Astrocyte of the hippocampus (primary cell): Measurements from ENCODE around the gene M1AP.

Experiments used
- DNase-seq: peaks from one replicate; pipeline ENCODE4 v3.0.0; 2011; ENCODE audit warnings: low read depth, low spot score

The M1AP gene

DNA sequence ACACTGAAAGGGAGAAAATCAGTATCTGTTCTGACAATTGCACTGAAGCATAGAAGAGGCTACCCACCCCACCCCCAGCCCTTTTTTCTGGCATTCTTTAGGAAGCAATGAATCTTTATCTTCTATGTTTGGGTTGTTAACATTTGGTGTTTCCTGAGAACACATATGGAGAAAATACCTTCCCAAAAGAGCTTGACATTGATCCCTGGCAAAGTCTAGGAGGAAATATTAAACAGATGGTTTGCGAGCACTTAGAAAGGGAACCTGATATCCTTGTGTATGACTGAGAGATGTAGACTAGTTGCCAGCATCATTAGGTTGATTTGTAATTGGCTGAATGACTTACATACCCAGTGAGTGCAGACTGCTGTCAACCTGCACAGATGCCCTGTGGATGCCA, 50.7 kb downstream of the M1AP start:
- DNase-seq, result no peak

DNA sequence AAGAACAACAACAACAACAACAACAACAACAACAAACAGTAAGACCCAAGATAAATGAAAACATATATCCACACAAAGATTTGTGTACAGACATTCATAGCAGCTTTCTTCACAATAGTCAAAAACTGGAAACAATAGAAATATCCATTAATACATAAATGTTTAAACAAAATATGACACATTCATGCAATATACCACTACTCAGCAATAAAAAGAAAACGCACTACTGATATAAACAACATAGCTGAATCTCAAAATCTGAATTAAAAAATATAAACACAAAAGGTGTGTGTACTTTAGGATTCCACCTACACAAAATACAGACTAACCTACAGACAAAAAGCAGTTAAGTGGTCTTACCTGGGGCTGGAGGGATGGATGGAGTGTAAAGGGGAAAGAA, 51.5 kb downstream of the M1AP start:
- no peak for DNase-seq

DNA sequence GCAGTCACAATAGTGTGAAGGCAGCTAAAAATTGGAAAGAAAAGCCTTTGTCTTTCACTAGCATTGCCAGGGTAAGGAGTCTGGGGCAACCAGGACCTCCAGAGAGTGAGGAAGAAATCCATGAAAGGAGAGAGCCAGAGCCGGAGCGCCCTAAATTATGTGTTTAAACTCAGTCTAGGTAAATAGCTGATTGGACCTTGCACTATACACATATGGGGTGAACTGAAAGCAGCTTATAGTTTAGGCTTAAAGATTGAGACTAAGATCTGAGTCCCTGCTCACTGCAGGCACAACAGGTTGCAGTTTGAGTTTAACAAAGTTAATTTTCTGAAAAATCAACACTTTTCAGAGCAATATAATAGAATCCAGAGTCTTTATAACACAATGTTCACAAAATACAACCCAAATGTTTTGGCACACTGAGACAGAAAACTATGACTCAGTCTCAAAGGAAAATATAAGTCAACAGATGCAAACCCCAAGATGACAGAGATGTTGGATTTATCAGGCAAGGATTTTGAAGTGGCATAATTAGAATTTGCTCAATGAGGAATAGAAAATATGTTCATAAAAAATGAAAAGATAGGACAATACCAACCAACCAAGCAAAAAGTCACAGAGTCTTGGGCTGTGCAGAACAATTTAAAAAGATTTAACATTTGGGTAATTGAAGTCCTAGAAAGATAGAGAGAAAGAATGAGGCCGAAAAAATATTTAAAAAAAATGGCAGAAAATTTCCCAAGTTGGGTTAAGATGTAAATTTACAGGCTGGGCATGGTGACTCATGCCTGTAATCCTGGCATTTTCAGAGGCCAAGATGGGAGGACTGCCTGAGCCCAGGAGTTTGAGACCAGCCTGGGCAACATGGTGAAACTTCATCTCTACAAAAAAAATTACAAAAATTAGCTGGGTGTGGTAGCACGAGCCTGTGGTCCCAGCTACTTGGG, 54.0 kb downstream of the M1AP start:
- no peak for DNase-seq

DNA sequence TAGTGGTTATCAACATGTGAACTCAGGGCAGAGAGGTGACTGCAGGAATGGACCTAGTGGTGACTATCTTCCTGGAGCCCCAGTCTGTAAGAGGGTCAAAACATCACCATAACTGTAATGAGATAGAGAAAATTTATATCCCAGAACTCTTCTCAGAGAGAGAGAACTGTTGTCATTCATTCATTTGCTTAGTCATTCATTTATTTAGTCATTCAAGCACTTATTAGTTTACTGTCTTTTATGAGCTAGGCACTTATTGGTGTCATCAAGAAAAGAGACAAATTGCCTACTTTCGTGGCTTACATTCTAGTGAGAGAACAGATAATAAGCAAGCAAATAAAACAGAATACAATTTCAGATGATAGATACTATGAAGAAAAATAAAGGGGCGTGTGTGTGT, 59.5 kb downstream of the M1AP start:
- no peak for DNase-seq

DNA sequence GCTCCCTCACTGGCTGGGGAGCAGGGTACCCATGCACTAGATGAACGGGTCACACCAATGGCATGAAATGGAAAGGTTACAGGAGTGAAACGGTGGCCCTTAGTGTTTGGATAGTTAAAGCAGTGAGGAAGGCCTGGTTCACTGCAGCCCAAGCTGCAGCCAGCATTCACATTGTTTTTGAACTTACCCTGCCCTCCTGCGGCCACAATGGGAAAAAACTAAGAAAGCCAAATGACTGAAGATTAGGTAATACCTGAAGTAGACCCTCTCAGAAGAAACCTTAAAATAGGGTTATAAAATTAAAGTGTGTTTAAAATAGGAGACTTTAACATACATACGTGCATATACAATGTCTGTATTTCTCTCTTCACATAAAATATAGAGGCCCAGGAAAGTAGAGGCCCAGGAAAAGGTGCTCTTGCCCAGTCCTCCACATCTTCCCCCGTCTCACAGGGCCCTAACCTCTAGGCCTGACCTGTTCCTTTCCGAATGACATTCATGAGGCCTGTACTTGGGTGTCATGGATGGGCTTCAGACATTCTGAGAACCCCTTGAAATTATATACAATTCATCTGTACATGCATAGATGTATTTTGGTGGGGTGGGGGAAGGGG, 60.4 kb downstream of the M1AP start:
- peak; percentile 87 for DNase-seq

DNA sequence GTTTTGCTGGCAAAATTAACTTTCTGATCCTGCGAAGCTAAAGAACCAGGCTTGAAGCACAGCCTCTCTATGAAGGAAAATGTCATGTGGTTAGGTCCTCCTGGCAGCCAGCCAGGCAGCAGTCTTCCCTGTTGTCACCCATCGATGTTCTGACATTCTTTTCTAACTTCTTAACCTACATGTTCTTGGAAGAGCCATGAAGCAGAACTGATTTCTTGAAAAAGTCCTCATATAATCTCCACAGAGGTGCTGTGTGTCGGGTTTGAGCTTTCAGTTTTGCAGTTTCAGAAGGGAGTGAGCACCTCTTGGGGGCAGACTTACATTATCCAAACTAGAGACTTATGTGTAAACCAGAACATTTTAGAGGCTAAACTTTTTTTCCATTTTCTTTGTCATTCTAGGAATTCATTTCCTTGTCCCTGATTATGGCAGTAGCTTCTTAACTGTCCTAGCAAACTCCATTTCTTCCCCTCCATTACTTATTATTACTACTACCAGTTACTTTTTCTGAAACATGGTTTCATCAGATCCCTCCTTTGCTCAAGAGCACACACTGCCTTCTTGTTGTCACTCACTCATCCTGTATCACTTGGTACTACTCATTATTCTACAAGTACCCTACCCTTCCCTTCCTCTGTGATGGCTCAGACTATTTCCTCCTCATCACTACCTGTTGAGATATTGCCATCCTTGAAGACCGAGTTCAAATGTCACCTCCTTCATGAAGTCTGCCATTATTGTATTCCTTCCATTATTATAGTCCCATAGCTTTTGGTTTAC, 62.5 kb downstream of the M1AP start:
- no peak for DNase-seq

DNA sequence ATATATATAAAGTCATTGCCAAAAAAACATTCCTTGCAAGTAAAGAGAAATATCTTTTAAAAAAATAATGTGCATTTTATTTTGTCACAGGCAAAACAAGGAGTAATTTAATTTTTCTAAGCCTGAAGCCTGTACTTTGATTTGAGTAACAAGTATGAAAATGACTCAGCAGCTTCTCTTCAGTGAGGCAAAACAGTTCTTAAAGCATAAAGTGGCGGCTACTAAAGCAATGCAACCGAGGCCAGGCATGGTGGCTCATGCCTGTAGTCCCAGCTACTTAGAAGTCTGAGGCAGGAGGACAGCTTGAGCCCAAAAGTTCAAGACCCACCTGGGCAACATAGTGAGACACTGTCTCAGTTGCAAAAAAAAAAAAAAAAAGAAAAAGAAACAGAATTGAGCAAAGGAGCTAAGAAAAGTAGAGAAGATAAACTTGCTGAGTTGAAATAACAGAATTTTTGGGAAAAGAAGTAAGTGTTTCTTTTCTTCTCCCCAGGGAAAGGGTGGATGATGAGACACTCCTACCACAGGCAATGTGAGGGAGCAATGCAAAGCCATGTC, 64.0 kb downstream of the M1AP start:
- DNase-seq, result peak; percentile 62

DNA sequence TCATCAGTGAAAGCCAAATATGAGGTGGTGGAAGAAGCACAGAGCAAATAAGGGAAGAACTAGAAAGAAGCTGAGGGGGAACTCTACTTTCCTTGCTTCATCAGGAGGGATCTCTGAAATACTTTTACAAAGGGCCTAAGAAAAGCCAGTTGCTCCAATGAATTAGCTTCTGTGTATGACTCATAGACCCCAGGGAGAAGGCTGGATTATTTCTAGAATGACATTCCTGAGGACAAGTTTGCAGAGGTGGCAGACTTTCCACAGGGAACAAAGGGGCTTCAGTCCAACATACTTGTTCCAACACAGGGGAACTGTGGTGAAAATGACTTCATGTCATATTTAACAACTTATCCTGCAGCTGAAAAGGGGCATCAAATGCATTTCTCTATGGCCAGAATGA, 64.6 kb downstream of the M1AP start:
- peak; percentile 88 for DNase-seq

DNA sequence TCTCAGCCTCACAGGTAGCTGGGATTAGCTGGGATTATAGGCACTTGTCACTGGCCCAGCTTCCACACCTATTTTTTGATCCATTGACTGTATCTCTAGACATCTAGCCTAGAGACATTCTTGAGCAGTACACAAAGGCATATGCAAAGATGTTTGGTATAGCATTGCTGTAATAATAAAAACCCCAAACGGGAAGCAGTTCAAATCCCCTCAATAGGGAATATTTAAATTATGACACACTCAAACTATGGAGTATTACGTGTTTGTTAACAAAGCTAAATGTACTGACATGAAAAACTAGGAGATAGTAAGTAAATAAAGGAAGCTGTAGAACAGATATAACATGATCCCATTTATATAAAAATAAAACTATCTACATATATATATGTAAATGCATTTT, 65.9 kb downstream of the M1AP start:
- no peak for DNase-seq

DNA sequence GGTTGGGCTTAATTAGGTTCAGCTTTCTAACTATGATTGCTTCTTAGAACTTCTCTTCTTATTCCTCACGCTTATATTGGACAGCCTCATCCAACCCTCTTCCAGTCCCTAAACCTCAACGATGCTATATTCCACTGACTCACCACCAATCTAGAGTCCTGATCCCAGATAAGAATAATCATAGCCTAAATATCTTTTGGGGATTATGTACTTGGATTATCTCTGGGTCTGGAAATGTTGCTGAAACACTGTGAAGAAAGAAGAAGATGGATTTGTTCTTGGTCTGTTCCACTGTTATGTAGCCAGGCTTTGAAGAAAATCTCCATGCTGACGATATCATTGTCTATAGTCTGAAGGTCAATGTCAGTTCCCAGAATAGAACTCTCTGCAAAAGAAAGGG, 66.7 kb downstream of the M1AP start:
- DNase-seq, result no peak

DNA sequence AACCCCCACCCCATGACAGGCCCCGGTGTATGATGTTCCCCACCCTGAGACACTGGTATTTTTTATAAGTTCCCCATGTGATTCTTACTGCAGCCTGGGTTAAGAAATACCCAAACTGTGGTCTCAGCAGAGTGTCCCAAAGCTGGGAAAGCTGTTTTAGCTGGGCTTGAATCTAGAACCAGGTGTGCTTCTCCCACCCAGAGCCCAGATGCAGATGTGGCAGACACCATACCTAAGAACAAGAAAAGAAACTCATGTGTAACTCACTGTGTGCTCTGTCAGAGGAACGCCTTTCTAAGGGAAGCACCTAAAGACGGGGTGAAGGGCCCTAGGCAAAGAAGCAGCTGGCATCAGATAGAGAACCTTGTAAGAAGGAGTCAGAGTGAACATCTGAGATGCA, 69.7 kb downstream of the M1AP start:
- DNase-seq, result no peak

DNA sequence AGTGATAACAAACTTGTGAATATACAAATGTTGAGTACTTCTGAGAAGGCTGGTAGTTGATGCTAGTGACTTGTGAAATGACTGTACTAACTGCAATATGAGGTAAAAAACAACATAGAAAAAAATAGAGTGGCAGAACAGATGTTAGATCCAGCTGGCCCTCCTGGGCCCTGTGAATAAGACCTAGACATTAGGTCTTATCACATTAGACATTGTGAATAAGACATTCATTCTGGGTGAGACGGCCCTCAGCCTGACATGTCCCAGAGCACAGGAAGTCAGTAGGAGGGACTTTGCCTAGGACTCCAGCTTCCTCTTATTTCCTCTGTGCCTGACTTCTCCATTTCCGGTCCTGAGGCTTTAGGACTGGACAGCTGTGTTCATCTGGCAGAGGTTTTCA, 70.7 kb downstream of the M1AP start:
- DNase-seq, result no peak

DNA sequence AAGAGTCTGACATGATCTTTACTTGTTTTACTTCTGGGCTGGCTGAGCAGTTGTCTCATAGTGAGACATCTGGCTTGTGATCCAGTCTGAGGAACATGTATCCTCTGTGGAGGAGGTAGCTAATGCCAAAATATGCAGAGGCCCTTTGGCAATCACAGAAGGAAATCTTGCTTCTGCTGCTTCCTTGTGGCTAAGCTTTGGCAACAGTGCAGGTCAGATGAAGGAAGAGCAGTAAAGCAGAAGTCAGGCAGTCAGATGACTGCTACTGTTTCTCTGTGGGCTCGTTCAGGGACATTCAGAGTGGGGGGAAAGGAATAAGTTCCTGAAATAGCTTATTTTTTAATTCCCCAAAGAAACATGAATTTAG, 71.3 kb downstream of the M1AP start:
- peak; percentile 74 for DNase-seq

DNA sequence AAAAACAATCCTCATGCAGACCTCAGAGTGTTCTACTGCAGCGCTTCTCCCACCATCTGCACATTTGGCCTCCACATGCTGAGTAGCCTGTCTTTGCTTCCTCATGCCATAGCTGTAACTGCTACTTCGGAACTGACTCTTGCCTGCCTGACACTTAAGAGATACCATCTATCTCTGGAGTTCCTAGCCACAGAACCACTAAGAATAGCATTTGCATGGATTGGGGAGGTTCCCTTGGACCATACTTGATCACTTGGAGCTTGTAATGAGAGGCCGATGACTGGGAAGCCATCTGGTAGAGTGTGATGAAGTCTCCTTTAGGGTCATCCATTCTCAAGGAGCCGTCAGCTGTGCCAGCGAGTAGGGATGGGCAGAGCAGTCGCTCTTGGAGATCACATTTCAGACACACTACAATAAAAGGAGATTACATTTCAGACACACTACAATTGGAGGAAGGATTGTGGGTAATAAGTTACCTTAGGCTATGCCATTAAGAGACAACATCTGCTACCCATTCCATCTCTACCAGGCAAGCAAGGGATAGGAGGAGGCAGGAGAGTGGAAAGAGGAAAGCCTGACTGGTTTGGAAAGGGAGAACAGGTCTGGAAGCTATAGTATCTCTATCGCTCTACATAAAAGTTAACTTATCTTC, 71.8 kb downstream of the M1AP start:
- no peak for DNase-seq

DNA sequence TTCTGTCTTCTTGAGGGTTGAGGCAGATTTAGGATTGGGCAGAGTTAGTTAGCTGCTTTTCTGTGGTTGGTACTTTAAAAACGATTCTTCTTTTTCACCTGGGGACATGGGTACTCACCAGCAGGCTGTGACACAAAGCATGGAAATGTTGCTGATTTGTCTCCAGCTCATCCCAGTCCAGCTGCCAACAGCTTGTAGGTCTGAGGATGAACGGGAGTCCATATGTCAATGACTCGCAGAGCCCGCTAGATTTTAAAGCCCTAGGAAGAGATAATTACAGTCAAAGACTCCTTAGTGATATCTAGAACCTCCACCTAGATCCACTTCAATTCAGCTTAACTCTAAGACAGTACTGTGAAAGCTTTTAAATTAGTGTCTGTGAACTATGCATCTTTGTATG, 72.8 kb downstream of the M1AP start:
- DNase-seq, result no peak

DNA sequence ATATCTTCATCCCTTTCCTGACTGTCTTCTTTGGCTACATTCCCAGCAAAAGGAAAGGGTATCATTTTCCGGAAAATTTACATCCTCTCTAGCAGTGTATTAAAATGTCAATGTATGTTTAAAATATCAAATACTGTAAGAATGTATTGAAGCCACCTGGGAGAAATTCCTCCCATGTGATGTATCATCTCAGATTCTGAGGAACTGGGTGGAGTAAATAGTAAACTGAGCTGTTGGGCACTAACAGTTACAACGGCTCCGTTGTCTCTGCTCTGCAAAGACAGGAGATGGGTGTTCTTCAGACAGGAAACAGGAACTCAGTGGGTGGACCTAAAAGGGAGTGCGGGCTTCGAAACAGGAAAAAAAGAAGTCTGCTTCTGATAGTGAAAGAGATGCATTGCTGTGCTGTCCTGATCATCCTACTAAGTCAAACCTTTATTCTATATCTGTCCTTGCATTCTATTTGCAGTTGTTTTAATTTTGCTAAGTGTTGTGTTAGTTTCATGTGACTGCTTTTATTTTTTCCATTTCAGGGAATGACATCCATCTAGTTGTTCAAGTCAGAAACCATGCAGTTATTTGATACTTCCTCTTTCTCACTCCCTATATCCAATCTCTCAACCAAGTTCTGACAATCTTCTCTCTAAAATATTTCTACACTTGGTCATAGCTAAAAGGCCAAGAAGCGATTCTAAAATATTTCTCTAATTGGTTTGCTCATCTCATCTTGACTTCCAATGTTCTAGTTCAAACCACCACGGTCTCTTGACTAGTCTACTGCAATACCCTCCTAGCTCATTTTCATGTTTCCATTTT, 74.2 kb downstream of the M1AP start:
- DNase-seq, result no peak

DNA sequence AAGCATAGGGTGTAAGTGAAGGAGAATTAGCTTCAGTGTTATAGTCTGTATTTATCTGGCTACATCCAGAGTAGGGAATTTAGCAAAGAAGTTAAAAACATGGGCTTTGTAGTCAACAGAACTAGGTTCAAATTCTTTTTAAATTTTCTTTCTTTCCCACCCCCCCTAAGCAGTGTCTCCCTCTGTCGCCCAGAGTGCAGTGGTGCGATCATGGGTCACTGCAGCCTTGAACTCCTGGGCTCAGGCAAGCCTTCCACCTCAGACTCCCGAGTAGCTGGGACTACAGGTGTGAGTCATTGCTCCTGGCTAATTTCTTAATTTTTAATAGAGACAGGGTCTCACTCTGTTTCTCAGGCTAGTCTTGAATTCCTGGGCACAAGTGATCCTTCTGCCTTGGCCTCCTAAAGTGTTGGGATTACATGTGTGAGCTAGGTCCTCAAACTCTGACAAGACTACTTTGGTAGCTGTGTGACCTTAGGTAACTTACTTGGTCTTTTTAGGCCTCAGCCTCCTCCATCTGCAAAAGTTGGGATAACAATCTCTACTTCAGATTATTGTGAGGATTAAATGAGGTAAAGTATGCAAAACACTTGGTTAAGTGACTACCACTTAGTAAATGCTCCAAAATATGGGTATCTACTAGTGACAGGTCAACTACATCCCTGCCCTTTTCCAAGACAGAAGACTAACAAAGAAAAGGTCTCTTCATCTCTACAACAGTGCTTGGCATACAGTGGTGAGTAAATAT, 75.8 kb downstream of the M1AP start:
- no peak for DNase-seq

DNA sequence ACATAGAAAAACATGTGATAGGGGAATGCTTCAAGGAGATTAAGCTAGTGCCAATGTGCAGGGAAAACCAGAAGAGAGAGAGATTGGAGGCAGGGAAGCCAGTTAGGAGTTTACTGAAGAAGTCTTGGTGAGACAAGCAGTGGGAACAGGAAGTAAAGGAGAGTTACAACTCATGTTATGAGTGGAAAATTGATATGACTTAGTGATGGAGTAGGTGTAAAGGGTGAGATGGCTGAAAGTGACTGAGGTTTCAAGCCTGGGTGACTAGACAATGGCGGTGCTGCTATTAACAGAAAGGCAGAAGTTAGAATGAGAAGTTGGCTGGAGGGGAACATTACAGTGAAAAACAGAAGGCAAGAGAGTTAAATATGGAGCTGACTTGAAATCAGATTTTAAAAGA, 77.1 kb downstream of the M1AP start:
- DNase-seq, result no peak

DNA sequence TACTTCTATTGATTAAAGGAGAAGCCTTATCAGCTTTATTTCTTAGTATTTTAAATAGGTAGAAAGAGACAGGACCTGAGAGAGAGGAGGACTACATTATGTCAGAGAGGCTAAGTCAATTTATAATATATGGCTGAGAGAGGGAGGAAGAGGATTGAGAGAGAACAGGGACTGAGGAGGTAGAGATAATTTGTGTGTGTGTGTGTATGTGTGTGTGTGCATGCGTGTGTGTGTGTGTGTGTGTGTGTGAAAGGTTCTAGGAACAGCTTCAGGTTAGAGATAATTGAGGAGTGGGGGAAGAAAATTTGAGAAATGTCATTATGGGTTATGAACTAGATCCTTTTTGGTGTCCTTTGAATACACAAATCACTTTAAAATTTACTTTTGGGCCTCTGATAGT, 78.4 kb downstream of the M1AP start:
- DNase-seq, result no peak

DNA sequence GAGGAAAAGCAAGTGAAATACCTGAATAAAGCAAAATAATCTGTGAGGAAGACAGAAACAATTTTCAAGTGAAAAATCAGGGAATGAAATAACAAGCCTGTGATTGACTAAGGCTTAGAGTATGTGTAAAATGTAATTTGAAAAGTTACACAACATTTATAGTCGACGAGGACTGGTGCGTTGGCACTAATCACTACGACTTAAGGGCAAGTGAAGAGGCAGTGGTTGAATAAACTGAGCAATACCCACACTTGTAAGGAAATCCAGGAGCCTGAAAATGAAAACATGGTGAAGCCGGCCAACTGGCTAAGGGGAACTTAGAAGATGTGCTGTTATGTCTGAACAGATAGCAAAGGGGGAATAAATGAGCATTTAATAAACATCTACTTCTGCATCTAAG, 80.2 kb downstream of the M1AP start:
- DNase-seq, result peak; percentile 70
